GM19238 (cell line): Measurements from ENCODE around the gene DCAF6.

Experiments used
- DNase-seq: peaks from one replicate; pipeline ENCODE4 v3.0.0; 2011; ENCODE audit warnings: low spot score; ENCODE audit not compliant: insufficient read length

Gene DCAF6

DNA sequence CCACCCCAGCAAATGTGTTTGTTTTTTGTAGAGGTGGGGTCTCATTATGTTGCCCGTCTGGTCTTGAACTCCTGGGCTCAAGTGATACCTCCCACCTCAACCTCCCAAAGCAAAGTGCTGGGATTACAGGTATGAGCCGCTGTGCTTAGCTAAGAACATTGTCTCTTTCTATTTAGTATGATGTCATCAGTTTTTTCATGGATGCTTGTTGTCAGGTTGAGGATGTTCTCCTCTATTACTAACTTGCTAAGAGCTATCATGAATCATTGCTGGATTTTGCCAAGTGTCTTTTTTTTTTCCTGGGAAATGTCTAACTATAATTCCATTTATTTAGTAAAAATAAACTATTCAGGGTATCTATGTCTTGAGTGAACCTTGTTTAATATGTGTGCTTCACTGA is 19.4 kb downstream of the DCAF6 start:
- no peak for DNase-seq

DNA sequence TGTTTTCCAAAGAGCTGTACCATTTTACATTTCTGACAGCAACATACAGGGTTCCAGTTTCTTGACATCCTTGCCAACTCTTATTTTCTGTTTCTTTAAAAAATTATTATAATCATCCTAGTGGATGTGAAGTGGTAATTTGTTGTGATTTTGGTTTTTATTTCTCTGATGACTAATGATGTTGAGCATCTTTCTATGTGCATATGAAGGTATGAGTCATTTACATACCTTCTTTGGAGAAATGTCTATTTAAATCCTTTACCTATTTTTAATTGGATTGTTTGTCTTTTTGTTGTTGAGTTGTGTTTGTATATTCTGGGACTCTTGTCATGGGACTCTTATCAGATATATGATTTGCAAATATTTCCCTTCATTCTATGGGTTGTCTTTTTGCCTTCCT is 21.2 kb downstream of the DCAF6 start:
- no peak for DNase-seq

DNA sequence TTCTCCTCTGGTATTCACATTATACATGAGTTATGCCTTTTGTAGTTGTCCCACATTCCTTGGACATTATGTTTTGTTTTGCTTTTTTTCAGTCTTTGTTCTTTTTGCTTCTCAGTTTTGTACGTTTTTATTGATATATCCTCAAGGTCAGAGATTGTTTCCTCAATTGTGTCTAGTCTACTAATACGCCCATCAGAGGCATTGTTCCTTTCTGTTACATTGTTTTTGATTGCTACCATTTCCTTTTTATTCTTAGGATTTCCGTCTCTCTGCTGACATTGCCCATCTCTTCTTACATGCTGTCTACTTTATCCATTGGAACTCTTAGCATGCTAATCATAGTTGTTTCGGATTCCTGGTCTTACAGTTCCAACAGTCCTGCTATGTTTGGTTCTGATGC is 28.2 kb downstream of the DCAF6 start:
- DNase-seq, result no peak

DNA sequence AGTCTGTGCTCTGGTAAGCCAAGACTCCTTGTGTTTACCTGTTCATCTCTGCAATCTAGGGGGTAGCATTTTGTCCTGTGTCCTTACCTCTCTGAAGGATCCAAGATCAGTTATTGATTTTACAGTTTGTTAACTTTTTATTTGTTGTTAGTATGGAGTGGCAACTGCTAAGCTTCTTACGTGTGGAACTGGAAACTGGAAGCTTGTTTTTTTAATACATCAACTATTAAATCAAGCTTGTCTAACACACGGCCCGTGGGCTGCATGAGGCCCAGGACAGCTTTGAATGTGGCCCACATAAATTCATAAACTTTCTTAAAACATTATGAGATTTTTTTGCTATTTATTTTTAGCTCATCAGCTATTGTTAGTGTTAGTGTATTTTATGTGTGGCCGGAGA is 29.6 kb downstream of the DCAF6 start:
- DNase-seq, result no peak

DNA sequence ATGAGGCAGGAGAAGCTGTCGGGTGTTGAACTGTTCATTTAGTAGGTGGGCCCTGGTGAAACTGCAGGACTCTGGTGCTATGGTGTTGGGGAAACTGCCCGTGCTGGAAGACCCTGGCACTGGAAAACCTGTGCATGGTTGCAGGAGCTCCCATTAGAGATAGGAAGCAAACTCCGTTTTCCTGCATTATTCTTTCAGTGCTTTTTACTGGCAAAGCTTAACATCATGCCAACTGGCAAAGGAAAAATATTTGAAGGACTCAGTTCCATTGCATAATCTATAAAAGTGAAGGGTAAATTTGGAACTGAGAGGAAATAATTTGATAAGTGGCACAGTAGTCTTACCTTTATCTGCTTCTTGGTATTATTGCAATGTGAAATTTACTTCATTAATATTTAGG is 32.1 kb downstream of the DCAF6 start:
- no peak for DNase-seq

DNA sequence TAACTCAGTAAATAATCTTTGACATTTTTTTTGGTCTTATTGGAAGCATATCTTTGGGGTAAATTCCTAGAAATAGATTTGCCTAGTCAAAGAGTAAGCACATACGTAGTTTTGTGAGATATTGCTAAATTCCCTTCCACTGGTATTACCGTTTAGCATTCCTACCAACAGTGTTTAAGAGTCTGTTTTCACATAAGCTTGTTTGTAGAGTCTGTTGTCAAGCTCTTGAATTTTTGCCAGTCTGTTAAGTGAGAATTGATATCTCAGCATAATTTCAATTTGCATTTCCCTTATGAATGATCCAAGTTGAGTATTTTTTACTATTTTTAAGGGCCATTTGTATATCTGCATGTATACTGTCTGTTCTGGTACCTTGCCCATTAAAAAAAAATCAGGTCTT is 37.3 kb downstream of the DCAF6 start:
- no peak for DNase-seq

DNA sequence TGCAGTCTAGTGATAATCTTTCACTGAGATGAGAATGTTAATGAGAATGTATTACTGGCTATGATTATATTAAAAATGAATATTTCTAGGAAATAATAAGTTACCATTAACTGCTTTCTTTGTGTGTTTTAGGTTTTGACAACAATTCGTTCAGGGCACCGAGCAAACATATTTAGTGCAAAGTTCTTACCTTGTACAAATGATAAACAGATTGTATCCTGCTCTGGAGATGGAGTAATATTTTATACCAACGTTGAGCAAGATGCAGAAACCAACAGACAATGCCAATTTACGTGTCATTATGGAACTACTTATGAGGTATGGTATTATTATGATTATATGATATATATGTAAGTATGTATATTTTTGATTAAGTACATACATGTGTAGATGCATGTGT is 38.2 kb downstream of the DCAF6 start:
- DNase-seq, result no peak

DNA sequence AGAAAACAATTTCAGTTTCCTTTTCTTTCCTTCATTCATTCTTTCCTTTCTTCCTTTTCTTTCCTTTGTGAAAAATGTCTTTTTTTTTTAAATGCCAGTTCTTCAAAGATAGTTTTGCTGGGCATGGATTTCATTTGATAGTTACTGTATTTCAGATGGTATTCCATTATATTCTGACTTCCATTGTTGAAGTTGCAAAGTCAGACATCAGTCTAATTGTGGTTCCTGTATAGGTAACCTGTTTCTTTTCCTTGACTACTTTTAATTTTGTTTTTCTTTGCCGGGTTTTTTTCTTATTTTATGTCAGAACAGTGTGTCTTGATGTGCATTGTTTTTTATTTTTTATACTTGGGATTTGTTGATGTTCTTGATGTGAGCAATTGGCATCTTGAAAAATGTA is 40.8 kb downstream of the DCAF6 start:
- DNase-seq, result no peak

DNA sequence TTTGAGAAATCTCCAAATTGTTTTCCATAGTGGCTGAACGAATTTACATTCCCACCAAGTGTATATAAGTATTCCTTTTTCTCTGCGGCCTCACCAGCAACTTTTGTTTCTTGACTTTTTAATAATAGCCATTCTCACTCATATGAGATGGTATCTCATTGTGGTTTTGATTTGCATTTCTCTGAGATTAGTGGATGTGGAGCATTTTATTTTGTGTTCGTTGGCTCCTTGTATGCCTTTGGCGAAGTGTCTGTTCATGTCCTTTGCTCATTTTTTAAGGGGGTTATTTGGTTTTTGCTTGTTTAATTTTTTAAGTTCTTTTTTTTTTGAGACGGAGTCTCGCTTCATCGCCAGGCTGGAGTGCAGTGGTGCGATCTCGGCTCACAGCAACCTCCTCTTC is 45.5 kb downstream of the DCAF6 start:
- no peak for DNase-seq

DNA sequence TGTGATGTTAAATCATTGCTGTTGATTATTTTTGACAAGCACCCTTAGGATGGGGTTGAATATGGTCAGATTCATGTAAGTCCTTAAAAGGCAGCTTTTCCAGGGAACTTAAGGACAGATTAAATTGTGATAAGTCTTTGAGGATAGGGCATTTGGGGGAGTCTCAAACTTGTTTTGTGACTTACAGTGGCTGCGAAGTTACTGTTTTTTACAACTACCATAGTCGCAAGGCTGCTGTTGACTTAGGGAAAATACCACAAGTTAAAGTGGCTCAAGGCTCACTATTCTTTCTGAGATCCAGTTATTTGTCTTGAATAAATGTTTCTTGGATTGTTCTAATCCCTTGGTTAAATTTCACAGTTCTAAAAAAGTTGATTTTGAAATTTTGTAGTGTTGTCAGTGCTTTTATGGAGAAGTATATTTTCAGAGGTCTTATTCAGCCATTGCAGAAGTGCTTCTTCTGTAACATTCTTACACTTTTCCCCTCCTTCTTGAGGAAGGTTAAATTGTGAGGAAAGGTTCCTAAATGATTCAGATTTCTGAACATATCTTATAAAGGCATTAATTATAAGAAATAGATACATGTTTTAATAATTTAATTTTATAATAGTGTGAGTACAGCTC is 47.4 kb downstream of the DCAF6 start:
- no peak for DNase-seq

DNA sequence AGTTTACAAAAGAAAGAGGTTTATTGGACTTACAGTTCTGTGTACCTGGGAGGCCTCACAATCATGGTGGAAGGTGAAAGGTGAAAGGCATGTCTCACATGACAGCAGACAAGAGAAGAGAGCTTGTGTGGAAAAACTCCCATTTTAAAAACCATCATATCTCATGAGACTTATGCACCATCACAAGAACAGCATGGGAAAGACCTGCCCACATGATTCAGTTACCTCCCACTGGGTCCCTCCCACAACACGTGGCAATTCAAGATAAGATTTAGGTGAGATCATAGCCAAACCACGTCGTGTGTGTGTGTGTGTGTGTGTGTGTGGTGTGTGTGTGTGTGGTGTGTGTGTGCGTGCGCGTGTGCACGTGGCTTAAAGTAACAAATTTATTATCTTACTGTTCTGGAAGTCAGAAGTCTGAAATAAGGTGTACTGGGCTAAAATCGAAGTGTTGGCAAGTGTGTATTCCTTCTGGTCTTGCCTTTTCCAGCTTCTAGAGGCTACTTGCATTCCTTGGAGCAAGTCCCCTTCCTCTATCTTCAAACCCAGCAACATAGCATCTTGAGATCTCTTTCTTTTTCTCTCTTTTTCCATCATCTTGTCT is 48.5 kb downstream of the DCAF6 start:
- DNase-seq, result no peak

DNA sequence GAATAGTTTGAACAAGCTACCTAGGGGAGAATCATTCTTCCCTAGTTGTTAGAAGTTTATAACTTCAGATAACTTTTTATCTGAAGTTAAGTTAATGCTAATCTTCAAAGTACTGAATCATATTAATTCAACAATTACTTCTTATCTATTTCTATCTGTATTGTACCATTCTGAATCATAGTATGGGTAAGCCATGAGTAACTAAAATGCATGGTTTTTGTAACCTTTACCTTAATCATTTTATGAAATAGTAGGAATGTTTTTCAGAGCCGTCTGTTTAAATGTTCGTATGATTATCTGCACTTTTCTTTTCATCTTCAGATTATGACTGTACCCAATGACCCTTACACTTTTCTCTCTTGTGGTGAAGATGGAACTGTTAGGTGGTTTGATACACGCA is 50.7 kb downstream of the DCAF6 start:
- DNase-seq, result no peak

DNA sequence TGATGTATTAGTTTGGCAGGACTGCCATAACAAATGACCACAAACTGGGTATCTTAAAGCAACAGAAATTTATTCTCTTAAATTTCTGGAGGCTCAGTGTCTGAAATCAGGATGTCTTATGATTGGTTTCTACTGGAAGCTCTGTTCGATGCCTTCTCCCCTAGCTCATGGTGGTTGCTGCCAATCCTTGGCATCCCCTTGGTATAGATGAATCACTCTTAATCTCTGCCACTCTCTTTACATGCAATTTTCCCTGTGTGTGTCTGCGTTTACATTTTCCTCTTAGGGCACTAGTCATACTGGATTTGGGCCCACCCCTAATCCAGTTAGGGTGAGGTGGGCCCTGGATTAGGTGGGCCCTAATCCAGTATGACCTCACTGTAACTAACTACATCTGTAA is 55.1 kb downstream of the DCAF6 start:
- DNase-seq, result no peak

DNA sequence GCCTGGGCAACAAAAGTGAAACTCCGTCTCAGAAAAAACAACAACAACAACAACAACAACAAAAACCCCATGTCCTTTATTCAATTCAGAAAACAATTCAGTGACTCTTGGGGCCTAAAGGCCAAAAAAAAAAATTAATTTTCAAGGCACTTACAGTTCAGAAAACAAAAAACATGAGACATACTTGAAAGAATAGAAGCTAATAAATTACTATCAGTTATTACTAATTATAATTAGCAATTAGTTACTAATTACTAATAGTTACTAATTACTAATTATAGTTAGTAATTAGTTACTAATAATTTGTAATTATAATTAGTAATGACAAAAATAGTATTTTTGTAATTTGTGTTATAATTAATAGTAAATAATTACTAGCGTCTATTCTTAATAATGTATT is 57.2 kb downstream of the DCAF6 start:
- no peak for DNase-seq

DNA sequence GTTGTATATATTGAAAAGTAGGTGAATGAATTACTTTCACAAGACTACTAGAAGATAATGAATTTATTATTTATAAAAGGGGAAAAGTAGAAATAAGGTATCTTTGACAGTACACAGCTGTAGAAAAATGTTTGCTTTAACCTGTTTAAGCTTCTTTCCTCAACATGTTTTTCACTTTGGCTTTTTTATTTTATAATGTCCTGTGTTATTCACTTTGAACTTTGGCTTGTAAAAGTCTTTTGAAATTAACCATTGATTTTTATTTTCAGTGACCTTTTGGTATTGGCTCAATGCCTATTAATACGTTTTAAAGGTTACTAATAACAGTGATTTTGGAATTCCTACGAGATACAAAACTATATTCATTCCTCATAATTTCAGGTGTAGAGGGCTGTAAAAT is 58.1 kb downstream of the DCAF6 start:
- DNase-seq, result no peak

DNA sequence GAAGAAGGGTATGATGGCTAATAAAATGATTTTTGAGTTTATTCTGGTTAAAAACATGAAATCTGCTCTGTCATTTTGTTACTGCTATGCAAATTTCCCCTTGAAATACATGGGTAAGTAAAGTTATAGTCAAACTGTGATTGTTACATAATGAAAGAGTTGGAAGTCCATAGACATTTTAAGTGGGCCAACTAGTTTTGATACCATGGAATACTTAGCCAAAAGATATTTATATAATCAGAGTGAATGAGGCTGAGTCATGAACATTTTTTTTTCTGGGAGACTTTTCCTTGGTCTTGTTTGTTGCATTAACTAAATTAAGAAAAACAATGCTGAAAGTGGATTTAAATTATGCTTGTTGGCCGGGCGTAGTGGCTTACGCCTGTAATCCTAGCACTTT is 58.6 kb downstream of the DCAF6 start:
- DNase-seq, result no peak

DNA sequence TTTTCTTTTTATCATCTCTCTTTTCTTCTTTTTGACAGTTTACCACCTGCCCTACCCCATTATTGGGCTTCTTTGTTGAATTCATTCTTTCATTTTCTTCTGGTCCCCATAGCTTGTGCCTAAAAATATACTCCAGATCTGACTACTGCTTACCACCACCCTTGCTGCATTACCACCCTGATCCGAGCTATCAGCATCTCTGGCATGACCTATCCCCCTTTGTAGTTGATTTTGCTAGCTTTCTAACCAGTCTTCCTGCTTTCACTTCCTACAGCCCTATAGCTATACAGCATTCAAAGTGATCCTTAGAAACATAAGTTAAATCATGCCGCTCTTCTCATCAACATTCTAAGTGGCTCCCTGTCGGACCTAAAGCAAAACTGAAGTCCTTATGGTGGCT is 59.8 kb downstream of the DCAF6 start:
- no peak for DNase-seq

DNA sequence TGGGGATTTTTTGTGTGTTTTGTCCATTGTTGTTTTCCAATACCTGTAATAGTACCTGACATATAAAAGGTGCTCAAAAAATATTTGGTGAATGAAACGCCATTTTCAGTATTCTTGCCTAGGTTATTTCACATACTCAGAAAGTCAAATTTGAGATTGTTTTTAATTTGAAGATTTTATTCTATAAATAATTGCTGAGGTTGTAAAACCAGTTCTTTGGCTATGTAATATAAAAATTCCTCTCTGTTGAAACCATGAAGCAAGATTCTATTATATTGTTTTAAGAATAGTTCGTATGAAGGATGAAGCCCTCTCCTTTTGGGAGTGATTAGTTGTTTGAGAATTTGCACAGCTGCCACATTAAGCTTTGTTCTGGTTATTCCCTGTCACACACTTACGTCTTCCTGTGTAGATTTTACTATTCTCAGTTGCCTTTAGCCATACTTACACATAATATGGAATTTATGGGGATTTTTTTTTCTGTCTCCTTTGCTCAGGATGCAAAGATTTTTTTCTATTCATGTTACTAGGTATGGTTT is 60.6 kb downstream of the DCAF6 start:
- DNase-seq, result no peak

DNA sequence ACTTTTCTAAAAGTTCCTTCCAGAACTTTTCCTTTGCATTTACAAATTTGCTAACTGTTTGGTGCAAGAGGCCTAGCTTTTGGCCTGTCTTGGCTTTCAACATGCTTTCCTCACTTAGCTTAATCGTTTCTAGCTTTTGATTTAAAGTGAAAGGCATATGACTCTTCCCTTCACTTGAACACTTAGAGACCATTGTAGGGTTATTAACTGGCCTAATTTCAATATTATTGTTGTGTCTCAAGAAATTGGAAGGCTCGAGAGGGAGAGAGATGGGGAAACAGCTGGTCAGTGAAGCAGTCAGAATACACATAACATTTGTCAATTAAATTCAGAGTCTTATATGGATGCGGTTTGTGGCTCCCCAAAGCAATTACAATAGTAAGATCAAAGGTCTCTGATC is 63.4 kb downstream of the DCAF6 start:
- DNase-seq, result no peak

DNA sequence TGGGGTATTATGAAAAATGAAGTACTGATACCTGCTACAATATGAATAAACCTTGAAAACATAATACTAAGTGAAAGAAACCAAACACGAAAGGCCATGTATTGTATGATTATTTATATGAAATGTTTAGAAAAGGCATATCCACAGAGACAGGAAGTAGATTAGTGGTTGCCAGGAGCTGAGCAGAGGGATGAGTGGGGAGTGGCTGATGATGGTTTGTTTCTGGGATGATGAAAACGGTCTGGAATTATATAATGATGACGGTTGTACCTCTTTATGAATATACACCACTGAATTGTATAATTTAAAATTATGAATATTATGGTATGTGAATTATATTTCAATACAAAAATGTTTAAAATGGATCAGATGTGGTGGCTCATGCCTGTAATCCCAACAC is 64.2 kb downstream of the DCAF6 start:
- DNase-seq, result no peak

DNA sequence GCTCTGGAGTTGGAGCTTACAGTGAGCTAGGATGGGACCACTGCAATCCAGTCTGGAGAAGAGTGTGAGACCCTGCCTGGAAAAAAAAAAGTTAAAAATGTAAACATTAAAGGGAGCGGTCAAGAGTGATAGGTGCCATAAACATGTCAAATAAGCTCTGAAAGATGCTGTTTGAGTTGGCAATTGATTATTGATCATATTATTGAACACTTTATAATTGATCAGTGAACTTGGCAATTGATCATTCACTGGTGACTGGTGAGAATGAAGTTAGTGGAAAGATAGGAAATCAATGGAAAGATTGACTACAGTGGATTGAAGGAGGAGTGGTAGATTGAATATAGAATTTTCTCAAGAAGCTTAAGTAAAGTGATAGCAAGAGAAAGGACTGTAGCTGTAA is 64.7 kb downstream of the DCAF6 start:
- DNase-seq, result no peak

DNA sequence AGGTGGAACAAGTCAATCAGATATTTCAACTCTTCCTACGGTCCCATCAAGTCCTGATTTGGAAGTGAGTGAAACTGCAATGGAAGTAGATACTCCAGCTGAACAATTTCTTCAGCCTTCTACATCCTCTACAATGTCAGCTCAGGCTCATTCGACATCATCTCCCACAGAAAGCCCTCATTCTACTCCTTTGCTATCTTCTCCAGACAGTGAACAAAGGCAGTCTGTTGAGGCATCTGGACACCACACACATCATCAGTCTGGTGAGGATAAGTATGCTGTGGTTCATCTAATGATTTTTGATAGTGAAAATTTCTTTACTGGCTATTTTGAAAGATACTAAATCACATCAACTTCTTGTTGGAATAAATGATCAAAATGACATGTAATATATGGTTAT is 68.0 kb downstream of the DCAF6 start:
- DNase-seq, result no peak

DNA sequence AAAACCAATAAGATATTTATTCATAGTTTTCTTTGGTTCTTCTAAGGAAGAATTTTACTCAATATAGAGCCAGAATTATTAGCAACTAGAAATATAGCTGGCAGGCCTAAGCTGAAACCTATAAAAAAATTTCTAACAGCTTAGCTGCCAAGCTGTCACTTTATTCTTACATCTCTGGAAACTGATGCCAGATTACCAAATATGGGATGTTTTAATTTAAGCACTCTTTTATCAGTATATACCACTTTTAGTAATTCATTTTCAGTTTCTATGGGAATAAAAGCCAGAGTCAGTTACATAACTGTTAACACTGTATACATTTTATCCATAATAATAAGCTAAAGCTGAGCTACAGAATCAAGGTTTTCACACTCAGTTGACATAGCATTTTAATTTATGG is 69.0 kb downstream of the DCAF6 start:
- no peak for DNase-seq

DNA sequence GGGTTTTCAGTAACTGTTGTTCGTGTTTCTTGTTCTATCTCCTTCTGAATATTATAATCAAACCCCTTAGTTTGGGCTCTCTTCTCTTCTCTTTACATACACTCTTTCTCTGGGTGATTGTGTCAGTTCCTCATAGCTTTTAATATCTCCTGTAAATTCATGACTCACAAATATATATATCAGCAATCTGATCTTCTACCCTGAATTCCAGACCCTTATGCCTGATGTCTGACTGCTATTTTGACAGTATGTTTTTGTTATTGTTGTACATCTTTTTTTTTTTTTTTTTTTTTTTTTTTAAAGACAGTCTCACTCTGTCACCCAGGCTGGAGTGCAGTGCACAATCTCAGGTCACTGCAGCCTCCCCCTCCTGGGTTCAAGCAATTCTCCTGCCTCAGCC is 71.2 kb downstream of the DCAF6 start:
- DNase-seq, result no peak
